HG02885 (cell line): ENCODE measurements around the gene CD4.

Source experiments
- ATAC-seq: cut with Tn5 transposase; IDR thresholded peaks from one replicate; pipeline ENCODE4 v1.9.1; 2021; ENCODE audit warnings: mild to moderate bottlenecking; ENCODE audit not compliant: unreplicated experiment, poor library complexity

Gene CD4

DNA sequence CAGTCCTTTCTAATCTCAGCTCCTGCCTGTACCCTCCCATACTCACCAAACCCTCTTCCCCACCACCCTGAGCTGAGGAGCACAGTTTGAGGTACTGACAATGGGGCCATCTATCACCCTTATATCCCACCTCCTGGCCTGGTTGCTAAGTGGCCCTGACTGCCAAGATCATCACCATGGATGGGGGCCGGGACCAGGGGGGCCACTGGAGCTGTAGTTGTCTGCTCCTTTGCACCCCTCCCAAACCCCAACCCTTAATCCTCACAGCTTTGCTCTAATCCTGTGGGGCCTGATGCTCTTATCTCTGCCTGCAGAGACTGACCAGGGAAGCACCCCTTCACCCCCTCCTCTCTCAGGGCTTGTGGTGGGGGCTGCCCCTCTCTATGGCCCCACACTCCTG lies 51.0 kb downstream of the CD4 start:
- ATAC-seq: no peak

DNA sequence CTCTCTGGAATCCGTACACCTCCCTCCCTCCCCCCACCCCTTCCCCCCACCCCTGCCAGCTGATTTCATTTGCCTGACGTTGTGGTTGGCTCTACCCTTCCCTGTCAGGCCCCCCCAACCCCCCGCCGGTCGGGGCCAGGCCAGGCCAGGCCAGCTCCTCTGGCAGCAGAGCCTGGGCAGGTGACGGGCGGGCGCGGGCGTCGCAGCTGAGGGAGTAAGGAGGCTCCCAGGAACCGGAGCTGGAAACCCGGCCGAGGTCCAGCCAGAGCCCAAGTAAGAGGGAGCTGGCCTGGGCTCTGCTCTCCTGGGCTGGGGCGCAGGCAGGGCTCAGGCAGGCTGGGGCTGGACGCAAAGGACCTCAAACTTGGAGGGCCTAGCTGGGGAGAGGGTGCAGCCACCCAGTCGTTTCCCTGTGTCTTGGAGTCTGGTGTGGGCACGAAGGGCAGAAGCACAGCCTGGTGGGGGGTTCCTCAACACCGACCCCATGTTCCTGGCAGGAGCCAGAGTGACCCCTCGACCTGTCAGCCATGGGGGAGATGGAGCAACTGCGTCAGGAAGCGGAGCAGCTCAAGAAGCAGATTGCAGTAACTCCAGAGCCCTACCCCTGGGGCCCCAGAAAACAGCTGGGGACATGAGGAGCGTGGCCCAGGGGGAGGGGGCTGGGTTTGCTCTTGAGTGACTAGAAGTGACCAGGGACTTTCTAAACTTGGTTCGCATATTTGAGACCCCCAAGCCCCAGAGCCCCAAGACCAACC lies 51.6 kb downstream of the CD4 start, which contains the start of gene GNB3:
Gene GNB3 (plus strand): TSS at position 165 of the 755 bp plus-strand sequence. CDS start 363 bp downstream, at position 528.
- ATAC-seq: no peak

DNA sequence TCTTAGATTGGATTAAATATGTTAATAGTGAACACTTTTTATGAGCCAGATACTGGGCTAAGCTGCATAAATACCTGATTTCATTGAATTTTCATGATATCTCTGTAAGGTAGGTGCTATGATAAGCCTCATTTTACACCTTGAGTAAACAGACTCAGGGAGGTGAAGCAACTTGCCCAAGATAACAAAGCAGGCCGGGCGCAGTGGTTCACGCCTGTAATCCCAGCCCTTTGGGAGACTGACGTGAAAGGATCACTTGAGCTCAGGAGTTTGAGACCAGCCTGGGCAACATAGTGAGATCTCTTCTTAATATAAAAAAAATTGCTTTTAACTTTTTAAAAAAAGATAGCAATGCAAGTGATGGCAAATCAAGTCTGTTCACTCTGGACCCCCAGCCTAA lies 52.7 kb downstream of the CD4 start:
- ATAC-seq: no peak

DNA sequence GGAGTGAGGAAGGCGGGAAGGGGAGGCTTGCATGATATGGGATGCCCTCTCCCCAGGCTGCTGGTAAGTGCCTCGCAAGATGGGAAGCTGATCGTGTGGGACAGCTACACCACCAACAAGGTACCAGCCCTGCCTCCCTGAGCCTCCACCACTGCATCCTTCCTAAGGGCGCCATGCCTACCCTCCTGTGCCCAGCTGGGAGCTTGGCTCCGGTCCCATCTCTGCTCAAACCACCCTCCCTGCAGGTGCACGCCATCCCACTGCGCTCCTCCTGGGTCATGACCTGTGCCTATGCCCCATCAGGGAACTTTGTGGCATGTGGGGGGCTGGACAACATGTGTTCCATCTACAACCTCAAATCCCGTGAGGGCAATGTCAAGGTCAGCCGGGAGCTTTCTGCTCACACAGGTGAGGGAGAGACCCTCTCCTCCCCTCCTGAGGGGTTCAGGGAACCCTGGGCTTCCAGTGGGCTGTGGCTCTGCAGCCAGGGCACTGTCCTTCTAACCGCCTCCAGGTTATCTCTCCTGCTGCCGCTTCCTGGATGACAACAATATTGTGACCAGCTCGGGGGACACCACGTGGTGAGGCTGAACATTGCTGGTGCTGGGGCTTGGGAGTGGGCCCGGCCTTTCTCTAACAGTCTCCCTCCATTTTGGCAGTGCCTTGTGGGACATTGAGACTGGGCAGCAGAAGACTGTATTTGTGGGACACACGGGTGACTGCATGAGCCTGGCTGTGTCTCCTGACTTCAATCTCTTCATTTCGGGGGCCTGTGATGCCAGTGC lies 54.0 kb downstream of the CD4 start:
- ATAC-seq: no peak

DNA sequence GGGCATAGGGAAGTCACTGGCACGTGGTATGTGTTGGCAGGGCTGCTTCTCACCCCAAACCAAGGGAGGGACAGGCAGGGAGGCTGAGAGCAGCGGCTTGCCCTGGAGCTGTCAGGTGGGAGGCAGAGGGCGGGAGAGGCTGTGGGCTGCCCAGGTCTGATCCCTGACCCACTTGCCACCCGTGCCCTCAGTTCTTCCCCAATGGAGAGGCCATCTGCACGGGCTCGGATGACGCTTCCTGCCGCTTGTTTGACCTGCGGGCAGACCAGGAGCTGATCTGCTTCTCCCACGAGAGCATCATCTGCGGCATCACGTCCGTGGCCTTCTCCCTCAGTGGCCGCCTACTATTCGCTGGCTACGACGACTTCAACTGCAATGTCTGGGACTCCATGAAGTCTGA lies 56.1 kb downstream of the CD4 start:
- ATAC-seq: no peak

DNA sequence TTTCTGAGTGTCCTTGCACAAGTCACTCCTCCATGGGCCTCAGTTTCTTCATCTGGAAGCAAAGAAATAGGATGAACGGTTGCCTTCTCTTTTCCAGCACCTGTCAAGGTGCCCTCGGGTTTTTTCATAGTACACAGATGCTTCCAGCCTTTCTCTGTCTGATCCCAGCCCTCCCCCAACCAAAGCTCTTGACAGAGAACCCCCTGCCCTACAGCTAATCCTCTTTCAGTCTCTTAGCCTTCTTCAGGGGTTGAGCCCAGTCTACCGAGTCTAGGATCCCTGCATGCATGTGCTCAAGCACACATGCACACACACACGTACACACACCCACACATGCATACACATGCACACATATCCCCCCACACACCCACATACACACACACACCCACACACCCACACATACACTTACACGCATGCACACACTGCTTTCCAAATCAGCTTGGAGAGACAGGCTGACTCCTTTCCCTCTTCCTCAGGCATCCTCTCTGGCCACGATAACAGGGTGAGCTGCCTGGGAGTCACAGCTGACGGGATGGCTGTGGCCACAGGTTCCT lies 57.1 kb downstream of the CD4 start:
- no peak for ATAC-seq

DNA sequence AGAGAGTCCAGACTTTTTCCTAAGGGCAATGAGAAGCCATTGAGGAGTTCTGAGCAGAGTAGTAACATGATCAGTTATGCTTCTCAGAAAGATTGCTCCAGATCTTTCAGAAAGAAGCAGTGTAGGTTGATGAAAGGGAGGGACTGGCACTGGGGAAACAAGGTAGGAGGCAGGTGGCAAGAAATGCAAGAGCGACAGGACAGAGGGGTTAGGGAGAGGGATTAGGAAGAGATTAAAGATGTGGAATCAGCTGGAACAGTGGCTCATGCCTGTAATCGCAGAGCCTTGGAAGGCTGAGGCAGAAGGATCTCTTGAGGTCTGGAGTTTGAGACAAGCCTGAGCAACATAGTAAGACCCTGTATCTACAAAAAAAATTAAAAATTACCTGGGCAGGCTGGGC lies 58.3 kb downstream of the CD4 start:
- no peak for ATAC-seq

DNA sequence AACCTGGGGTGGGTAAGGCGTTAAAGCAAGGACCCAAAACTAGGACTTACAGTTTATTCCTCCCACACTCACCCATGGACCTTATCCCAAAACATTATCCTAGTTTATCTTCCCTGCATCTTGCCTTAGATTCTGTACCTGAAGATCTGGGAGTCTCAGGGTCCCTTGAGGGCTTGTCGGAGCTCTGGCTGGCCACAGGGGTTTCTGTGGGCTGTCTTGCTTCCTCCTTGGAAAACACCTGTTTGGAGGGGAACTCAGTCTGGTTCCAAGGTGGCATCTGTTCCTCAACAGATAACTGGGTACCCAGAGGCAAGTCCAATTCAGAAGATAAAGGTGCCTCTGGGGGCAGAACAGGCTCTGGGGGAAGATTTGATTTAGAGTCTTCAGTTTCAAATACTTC lies 60.1 kb downstream of the CD4 start:
- ATAC-seq: no peak

DNA sequence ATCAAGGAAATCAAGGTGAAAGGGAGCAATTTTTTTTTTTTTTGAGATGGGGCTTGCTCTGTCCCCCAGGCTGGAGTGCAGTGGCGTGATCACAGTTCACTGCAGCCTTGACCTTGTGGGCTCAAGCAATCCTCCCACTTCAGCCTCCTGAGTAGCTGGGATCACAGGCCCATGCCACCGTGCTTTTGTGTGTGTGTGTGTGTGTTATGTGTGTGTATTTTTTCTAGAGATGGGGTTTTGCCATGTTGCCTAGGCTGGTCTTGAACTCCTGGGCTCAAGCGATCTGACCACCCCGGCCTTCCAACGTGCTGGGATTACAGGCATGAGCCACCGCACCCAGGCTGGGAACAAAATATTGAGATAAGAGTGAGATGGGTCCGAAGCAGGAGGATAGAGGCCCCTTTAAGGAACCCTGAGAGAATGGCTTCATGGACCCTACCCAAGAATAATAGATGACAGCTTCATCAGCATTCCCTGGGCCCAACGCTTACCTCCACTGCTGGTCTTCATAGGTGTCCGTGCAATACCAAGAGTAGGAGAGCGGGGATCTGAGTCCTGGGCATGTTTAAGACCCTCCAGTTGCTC lies 60.7 kb downstream of the CD4 start:
- no peak for ATAC-seq

DNA sequence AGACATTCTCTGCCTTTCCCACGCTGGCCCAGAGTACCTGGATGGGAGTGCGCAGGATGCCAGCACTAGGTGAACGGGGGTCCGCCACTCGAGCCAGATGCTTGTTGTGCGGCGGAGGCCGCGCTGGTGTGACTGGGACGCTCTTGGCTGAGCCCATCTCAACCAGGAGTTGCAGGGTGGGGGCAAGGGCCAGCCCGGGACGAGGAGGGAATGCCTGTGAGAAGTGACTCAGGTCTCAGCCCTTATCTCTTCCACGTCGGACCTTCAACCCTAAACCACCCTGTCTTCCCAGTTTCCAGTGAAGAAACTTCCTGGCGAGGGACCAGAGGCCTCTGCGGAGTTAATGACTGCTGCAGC lies 61.4 kb downstream of the CD4 start:
- ATAC-seq: no peak

DNA sequence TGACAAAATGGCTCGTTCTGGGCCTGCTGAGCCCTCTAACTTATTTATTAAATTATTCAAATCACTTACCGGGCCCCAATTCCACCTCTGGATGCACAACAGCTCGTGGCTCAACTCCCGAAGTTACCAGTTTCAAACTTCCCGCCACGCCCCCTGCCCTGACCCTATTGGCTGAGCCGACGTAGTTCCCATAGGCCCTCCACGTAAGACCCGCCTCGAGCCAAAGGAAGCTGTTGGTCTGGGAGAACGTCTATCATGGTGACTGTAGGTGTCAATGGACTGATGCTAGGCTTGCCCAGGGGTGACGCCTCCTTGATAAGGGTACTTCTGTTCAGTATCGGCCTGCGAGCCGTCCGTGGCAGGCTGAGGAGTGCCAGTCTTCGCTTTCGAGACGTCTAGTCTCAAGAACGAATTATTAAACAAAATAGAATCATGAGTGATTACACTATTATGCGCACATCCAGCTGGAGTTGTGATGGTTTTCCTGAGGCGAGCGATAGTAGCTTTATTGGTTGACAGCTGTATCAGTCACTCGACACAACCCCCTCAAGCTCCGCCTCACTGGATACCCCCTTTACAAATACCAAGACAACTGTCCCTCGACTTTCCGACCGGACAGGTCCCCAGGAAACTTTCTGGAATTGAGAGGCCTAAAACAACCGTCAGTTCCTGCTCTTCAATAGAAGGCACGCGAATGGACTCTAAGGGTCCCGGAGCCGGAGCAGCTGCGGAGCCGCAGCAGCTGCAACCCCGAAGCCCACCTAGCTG lies 62.0 kb downstream of the CD4 start, which contains the start of gene CDCA3:
Gene CDCA3 (minus strand): TSS at position 134 of the 768 bp plus-strand sequence. CDS start 334 bp downstream, outside the sequence.
- ATAC-seq: peak; percentile 59

DNA sequence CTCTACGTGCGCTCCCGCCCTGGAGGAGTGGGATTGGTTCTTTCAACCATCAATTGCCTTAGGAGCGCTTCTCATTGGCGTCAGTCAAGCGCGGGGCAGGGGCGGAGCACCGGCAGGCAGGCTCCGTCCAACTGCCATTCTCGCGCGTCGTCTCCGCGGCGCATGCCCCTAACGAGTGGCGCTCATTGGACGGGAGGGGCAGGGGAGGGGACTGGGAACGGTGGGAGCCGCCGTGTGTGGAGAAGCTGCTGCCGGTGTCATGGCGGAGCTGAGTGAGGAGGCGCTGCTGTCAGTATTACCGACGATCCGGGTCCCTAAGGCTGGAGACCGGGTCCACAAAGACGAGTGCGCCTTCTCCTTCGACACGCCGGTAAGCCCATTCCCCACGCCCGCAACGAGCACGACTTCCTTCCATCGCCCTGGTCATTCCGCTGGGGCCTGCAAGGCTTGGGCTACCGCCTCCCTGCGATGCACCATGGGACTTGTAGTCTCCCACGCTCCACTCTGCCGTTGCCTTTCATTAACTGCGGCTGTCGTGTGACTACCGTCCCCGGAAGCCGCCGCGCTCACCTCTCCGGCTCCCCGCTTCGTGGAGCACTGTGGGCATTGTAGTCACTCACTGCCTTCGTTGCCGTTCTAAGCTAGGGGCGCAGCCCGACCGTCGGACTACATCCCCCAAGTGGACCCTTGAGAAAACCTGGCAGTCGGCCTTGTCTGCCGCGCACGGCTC lies 62.8 kb downstream of the CD4 start, which contains the start of gene USP5:
Gene USP5 (plus strand): TSS at position 230 of the 730 bp plus-strand sequence. CDS start 30 bp downstream, at position 260.
- peak; percentile 73 for ATAC-seq

DNA sequence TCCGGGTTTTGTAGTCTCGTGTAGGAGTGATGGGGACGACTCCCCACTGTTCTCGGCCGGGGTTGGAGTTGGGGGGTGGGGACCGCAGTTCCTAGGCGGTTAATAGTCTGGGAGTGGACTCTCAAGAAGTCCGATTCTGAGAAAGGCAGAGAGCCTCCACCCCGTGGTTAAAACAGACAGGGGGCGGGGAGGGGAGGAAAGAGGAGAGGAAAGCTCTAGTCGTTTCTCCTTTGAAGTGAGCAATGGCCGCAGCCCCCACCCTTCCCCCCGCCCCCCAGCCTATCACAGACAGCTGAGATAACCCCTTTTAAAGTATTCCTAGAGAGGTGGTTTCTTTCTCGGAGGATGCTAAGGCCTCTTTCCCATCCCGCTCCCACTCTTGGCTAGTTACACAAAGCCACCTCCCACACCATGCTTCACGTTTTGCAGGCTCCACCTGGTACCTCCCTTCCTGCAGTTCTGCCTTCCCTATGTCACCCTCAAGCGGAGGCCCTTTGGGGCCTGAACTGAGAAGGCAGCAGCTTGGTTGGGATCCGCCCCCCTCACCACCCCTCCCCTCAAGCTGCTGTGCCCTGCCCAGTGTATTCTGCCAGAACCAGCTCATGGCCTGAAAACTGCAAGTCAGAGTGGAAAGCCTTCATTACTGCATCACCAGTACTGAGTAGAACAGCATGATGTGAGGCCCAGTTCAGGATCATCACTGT lies 63.5 kb downstream of the CD4 start:
- ATAC-seq: no peak

DNA sequence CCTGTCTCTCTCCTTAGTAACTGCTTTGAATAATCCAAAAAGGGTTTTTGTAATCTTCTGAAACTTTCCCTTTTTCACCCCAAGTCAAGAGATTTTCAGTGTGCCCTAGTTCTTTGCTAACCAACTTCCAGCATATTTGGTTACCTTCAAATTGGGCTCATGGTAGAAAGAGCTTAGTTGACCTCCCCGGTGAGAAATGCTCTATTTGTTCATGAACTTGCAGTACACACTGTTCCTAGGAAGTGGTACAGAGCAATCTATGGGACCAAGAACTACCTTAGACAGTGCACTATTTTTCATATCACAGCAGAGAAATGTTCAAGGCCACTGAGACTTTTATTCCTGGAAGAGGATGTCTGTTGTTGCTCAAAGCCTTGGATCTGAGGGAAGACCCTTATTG lies 64.3 kb downstream of the CD4 start:
- no peak for ATAC-seq

DNA sequence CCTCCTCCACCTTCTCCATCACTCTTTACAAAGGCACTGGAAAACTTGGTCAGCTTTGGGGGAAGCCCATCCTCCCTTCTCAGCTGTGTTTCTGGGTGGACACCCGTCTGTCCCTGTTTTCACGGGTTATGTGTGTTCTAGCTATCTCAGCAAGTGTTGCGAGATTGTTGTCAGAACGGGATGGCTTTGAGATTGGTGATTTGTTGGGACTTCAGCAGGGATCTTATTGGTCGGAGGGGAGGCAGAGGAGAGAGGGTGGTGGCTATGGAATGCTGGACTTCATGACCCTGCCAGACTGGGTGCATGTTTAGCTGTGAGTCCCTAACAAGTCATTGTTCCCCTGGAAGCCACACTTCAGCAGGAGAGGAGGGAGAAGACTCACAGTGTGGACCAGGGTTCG lies 64.7 kb downstream of the CD4 start:
- ATAC-seq: no peak

DNA sequence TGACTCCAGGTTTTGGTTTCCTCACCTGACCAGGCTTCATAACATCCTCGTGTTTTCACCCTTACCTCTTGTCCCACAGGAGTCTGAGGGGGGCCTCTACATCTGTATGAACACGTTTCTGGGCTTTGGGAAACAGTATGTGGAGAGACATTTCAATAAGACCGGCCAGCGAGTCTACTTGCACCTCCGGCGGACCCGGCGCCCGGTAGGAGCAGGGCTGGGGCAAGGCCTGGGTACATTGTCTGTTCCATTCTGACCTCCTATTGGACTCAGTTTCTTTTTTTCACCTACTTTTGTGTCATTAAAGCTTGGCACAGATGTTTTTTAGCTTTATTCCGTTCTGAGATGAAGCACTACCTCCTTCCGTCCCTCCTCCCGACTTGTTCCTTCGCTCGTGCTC lies 66.0 kb downstream of the CD4 start:
- no peak for ATAC-seq

DNA sequence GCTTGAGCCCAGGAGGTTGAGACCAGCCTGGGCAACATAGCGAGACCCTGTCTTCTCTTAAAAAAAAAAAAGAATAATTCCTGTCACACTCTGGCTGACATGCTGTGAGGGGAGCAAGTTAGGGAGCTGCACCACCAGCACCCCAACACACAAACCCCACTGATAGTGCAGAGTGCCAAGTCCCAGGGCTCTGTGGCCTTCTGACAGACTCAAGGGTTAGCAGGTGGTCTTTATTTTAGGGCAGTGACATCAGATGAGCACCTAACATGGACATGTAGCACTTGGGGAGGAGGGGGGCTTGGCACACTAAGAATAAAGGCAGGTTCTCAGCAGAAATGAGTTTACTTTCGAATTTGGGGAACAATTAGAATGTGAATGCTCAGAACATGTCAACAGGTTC lies 69.5 kb downstream of the CD4 start:
- ATAC-seq: no peak

DNA sequence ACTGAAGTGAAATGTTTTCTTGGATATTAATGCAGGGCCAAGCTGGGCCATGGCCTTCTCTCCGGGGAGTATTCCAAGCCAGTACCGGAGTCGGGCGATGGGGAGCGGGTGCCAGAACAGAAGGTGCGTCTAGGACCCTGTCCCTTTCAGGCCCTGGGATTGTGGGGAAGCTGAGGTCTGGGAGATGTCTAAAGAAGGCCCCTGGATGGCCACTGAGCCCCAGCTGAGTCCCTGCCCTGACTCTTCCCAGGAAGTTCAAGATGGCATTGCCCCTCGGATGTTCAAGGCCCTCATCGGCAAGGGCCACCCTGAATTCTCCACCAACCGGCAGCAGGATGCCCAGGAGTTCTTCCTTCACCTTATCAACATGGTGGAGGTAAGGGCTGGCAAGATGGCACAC lies 70.8 kb downstream of the CD4 start:
- ATAC-seq: no peak

DNA sequence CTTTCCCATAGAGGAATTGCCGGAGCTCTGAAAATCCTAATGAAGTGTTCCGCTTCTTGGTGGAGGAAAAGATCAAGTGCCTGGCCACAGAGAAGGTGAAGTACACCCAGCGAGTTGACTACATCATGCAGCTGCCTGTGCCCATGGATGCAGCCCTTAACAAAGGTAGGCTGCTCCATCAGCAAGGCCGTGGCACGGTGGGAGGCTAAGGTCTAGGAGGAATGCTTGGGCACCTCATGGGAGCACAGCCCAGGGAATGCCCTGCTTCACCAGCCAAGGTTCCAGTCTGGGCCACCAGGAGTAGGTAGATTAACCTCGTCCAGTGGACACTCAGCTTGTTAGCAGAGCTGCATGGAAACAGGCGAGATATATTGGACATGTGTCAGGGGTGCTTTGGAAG lies 71.6 kb downstream of the CD4 start:
- ATAC-seq: no peak
